ENCODE data around the gene NOTCH3. TPM values are rescaled to one million over a fixed set of nuclear protein-coding genes. Genes with fewer than 3 reads are reported as not detected.
A peak's percentile ranks its signal among the peaks of the same experiment; 100 is the strongest.

Gene NOTCH3
- total and polyA plus RNA-seq, 2 donors = 11.3 to 14.8 TPM

DNA sequence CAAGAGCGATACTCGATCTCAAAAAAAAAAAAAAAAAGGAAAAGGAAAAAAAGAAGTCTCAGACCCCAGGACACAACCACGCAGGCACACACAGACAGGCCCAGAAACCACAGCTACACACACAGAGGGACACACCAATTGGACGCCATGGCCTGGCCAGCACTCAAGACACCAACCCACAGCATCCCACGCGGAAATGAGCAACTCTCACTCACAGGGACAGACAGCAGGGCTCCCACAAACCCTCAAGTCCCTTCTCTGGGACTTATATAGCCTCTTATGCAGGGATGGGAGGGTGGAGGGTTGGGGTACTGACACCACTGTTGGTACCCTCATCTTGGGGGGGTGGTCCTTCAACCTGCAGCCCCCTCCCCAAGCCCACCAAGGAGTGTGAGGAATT lies 5.9 kb downstream of the NOTCH3 start:
- WGBS = 78% methylated on average over 6 of the region's 6 CpGs
- Histone ChIP-seq H3K4me1 (ENCODE audit: control insufficient read depth in 2 of 2, insufficient read depth in 2 of 2, low read length in 2 of 2) (peaks cover 16 to 46% of the 10 kb centered on the region in 2 donors), H3K27ac (ENCODE audit: low read depth in 1 of 2, low read length in 1 of 2) (peak overlapping the region; percentile 36 to 37), H3K4me3 (ENCODE audit: low read length in 2 of 2) (peak overlapping the region; percentile 13 to 67), H3K27me3 (ENCODE audit: control insufficient read depth in 2 of 2, insufficient read depth in 1 of 2, low read length in 1 of 2) (peaks cover 0 to 7% of the 10 kb centered on the region in 2 donors), H3K36me3 (ENCODE audit: control insufficient read depth in 2 of 2, insufficient read depth in 2 of 2, low read length in 1 of 2) (peaks cover 47 to 67% of the 10 kb centered on the region in 2 donors), H3K9me3 (ENCODE audit: control insufficient read depth in 2 of 2, insufficient read depth in 1 of 2, low read length in 1 of 2) (no peaks in the 10 kb centered on the region)
- DNase-seq (ENCODE audit: low read depth in 6 of 9, low spot score in 9 of 9) = no peak

DNA sequence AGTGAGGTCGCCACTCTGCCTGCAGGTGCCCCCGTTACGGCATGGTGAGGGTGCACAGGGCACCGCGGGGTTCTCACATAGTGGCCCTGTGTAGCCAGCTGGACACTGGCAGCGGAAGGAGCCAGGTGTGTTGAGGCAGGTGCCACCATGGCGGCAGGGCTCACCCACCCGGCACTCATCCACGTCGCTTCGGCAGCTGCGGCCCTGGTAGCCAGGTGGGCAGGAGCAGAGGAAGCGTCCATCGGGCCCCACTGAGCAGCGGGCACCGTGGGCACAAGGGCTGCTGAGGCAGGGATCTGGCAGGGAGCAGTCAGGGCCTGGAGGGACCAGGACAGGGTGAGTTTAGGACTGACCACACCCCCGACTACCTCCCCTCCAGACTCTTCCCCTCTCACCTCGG lies 8.8 kb downstream of the NOTCH3 start:
- WGBS = 99% methylated on average over 18 of the region's 18 CpGs
- H3K4me3 ChIP-seq (ENCODE audit: low read length in 2 of 2) = no peak overlapping the region
- H3K36me3 ChIP-seq (ENCODE audit: control insufficient read depth in 2 of 2, insufficient read depth in 2 of 2, low read length in 1 of 2) = peaks cover 76 to 77% of the 10 kb centered on the region in 2 donors
- peaks cover 10 to 22% of the 10 kb centered on the region in 2 donors for H3K4me1 ChIP-seq (ENCODE audit: control insufficient read depth in 2 of 2, insufficient read depth in 2 of 2, low read length in 2 of 2)
- no peaks in the 10 kb centered on the region for H3K9me3 ChIP-seq (ENCODE audit: control insufficient read depth in 2 of 2, insufficient read depth in 1 of 2, low read length in 1 of 2)
- DNase-seq (ENCODE audit: low read depth in 6 of 9, low spot score in 9 of 9) = no peak
- peaks cover 0 to 7% of the 10 kb centered on the region in 2 donors for H3K27me3 ChIP-seq (ENCODE audit: control insufficient read depth in 2 of 2, insufficient read depth in 1 of 2, low read length in 1 of 2)
- no peak overlapping the region for H3K27ac ChIP-seq (ENCODE audit: low read depth in 1 of 2, low read length in 1 of 2)

DNA sequence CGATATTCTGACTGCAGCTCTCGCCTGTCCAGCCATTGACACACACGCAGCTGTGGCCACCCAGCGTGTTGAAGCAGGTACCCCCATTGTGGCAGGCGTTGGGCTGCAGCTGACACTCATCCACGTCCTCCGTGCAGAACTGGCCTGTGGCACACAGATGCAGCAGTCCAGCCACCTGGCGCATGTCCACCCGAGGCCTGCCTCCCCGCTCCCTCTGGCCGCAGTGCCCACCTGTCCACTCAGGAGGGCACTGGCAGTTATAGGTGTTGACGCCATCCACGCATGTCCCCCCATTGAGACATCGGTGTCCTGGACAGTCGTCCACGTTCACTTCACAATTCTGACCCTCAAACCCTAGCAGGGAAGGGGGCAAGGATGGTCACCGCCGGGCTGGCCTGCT lies 9.3 kb downstream of the NOTCH3 start:
- H3K4me3 ChIP-seq (ENCODE audit: low read length in 2 of 2) = no peak overlapping the region
- 97% methylated on average over 18 of the region's 18 CpGs for WGBS
- DNase-seq (ENCODE audit: low read depth in 6 of 9, low spot score in 9 of 9) = no peak
- H3K9me3 ChIP-seq (ENCODE audit: control insufficient read depth in 2 of 2, insufficient read depth in 1 of 2, low read length in 1 of 2) = no peaks in the 10 kb centered on the region
- no peak overlapping the region for H3K27ac ChIP-seq (ENCODE audit: low read depth in 1 of 2, low read length in 1 of 2)
- H3K36me3 ChIP-seq (ENCODE audit: control insufficient read depth in 2 of 2, insufficient read depth in 2 of 2, low read length in 1 of 2) = peaks cover 78 to 81% of the 10 kb centered on the region in 2 donors
- peaks cover 6 to 17% of the 10 kb centered on the region in 2 donors for H3K4me1 ChIP-seq (ENCODE audit: control insufficient read depth in 2 of 2, insufficient read depth in 2 of 2, low read length in 2 of 2)
- H3K27me3 ChIP-seq (ENCODE audit: control insufficient read depth in 2 of 2, insufficient read depth in 1 of 2, low read length in 1 of 2) = peaks cover 0 to 7% of the 10 kb centered on the region in 2 donors

DNA sequence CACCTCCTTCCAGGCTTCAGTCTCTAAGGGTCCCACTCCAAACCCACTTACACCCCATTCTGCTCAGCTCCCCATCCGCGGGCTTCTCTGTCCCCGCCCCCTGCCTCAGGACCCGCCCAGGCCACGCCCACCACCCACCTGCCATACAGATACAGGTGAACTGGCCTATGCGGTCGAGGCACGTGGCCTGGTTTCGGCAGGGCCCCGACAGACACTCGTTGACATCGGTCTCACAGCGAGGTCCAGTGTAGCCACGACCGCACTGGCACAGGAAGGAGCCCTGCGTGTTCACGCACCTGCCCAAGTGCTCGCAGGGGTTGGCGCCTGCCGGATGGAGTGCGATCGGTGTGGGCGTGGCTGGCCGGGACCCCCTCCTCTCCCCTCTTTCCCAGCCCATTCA lies 11.9 kb downstream of the NOTCH3 start:
- no peak for DNase-seq (ENCODE audit: low read depth in 6 of 9, low spot score in 9 of 9)
- Histone ChIP-seq H3K27me3 (ENCODE audit: control insufficient read depth in 2 of 2, insufficient read depth in 1 of 2, low read length in 1 of 2) (no peaks in the 10 kb centered on the region), H3K4me1 (ENCODE audit: control insufficient read depth in 2 of 2, insufficient read depth in 2 of 2, low read length in 2 of 2) (no peaks in the 10 kb centered on the region), H3K4me3 (ENCODE audit: low read length in 2 of 2) (no peak overlapping the region), H3K36me3 (ENCODE audit: control insufficient read depth in 2 of 2, insufficient read depth in 2 of 2, low read length in 1 of 2) (peaks cover 89 to 97% of the 10 kb centered on the region in 2 donors), H3K27ac (ENCODE audit: low read depth in 1 of 2, low read length in 1 of 2) (no peak overlapping the region), H3K9me3 (ENCODE audit: control insufficient read depth in 2 of 2, insufficient read depth in 1 of 2, low read length in 1 of 2) (no peaks in the 10 kb centered on the region)
- WGBS = 98% methylated on average over 24 of the region's 24 CpGs

DNA sequence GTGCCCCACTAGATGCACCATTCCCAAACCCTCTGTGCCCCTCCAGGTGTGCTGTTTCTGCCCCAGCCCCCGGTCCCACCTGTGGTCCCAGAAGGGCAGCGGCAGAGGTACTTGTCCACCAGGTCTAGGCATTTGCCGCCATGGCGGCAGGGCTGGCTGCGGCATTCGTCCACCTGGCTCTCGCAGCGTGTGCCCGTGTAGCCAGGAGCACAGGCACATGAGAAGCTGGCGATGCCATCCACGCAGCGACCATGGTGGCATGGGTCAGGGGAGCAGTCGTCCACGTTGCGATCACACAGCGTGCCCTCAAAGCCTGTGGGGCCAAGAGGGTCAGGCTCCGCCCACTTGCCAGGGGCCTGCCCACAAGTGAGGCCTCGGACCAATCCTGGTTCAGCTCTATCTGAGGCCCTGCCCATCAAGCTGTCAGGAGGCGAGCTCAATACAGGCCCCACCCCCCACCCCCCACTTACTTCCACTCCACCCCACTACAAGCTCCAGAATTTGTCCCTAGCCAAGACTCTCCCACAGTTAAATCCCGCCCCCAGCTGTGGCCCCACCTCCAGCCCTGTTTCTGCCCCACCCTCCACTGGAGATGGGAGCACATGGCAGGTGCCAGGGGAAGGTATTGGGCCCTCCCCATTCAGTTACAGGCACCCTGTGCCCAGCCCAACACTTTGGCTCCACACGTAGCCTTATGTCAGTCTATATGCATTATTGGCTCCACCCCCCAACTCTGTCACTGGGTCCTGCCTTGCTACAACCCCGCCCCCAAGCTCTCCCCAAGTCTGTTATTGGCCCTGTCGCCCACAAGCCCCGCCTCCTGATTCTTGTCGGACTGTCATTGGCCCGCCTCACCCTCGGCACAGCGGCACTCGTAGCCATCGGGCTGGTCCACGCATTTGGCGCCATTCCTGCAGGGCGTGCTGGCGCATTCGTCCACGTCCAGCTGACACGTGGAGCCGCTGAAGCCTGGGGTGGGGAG lies 13.5 kb downstream of the NOTCH3 start:
- no peaks in the 10 kb centered on the region for H3K4me1 ChIP-seq (ENCODE audit: control insufficient read depth in 2 of 2, insufficient read depth in 2 of 2, low read length in 2 of 2)
- WGBS = 97% methylated on average over 38 of the region's 38 CpGs
- H3K4me3 ChIP-seq (ENCODE audit: low read length in 2 of 2) = no peak overlapping the region
- H3K9me3 ChIP-seq (ENCODE audit: control insufficient read depth in 2 of 2, insufficient read depth in 1 of 2, low read length in 1 of 2) = no peaks in the 10 kb centered on the region
- H3K36me3 ChIP-seq (ENCODE audit: control insufficient read depth in 2 of 2, insufficient read depth in 2 of 2, low read length in 1 of 2) = peaks cover 86 to 94% of the 10 kb centered on the region in 2 donors
- no peak overlapping the region for H3K27ac ChIP-seq (ENCODE audit: low read depth in 1 of 2, low read length in 1 of 2)
- H3K27me3 ChIP-seq (ENCODE audit: control insufficient read depth in 2 of 2, insufficient read depth in 1 of 2, low read length in 1 of 2) = no peaks in the 10 kb centered on the region
- peak in 1 of 9 donors; percentile 34 for DNase-seq (ENCODE audit: low read depth in 6 of 9, low spot score in 9 of 9)

DNA sequence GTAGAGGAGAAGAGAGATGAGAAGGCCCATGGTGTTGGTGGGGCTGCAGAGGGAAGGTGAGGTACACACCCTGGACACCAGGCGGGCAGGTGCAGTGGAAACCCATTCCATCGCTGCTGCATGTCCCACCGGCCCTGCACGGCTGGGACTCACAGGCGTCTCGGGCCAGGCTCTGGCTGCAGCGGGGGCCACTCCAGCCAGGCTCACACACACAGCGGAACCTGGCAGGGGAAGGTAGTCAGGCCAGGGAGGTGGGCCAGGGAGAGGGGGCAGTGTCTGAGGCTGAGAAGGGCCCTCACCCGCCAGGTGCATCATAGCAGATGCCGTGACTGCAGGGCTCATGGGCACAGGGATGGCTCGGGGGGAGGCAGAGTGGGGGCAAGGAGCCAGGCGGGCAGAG lies 15.6 kb downstream of the NOTCH3 start:
- WGBS = 98% methylated on average over 12 of the region's 12 CpGs
- peaks cover 86 to 94% of the 10 kb centered on the region in 2 donors for H3K36me3 ChIP-seq (ENCODE audit: control insufficient read depth in 2 of 2, insufficient read depth in 2 of 2, low read length in 1 of 2)

DNA sequence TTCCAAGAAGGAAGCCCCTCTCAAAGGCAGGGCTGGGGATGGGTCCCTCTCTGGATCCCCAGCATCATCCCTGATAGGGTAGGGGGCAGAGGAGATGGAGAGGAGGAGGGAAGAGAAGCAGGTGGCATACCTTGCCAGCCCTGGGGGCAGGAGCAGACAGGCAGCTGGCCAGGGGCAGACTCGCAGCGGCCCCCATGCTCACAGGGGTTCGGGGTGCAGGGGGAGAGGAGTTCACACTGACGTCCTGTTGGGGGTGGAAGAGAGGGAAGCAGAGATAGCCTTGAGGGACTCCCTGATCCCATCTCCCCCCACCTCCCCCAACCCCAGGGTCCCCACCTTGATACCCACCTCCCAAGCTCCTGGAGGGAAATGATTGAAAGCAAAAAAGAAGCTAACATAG lies 16.0 kb downstream of the NOTCH3 start:
- WGBS = 96% methylated on average over 4 of the region's 4 CpGs
- Histone ChIP-seq H3K27me3 (ENCODE audit: control insufficient read depth in 2 of 2, insufficient read depth in 1 of 2, low read length in 1 of 2) (no peaks in the 10 kb centered on the region), H3K36me3 (ENCODE audit: control insufficient read depth in 2 of 2, insufficient read depth in 2 of 2, low read length in 1 of 2) (peaks cover 88 to 94% of the 10 kb centered on the region in 2 donors), H3K4me3 (ENCODE audit: low read length in 2 of 2) (no peak overlapping the region), H3K4me1 (ENCODE audit: control insufficient read depth in 2 of 2, insufficient read depth in 2 of 2, low read length in 2 of 2) (no peaks in the 10 kb centered on the region), H3K9me3 (ENCODE audit: control insufficient read depth in 2 of 2, insufficient read depth in 1 of 2, low read length in 1 of 2) (no peaks in the 10 kb centered on the region), H3K27ac (ENCODE audit: low read depth in 1 of 2, low read length in 1 of 2) (no peak overlapping the region)
- DNase-seq (ENCODE audit: low read depth in 6 of 9, low spot score in 9 of 9) = no peak

More for the DNA sequence above, 15.6 kb downstream of the NOTCH3 start:
- Histone ChIP-seq H3K4me3 (ENCODE audit: low read length in 2 of 2) (no peak overlapping the region), H3K9me3 (ENCODE audit: control insufficient read depth in 2 of 2, insufficient read depth in 1 of 2, low read length in 1 of 2) (no peaks in the 10 kb centered on the region), H3K27me3 (ENCODE audit: control insufficient read depth in 2 of 2, insufficient read depth in 1 of 2, low read length in 1 of 2) (no peaks in the 10 kb centered on the region), H3K4me1 (ENCODE audit: control insufficient read depth in 2 of 2, insufficient read depth in 2 of 2, low read length in 2 of 2) (no peaks in the 10 kb centered on the region), H3K27ac (ENCODE audit: low read depth in 1 of 2, low read length in 1 of 2) (no peak overlapping the region)
- DNase-seq (ENCODE audit: low read depth in 6 of 9, low spot score in 9 of 9) = no peak

DNA sequence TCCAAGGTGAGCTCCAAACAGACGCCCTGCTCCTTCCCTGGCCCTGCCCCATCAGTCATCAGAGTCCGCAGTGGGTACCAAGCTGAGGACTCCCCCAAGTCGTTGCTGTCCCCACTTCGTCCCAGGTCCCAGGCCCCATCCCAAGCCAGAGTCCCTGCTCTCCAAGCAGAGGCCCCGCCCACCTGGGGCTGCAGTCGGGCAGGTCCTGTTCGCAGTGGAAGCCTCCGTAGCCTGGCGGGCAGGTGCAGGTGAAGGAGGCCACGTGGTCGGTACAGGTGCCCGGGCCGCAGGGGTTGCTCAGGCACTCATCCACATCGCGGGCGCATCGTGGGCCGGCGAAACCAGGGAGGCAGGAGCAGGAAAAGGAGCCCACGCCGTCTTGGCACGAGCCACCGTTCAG lies 19.4 kb downstream of the NOTCH3 start:
- Histone ChIP-seq H3K27ac (ENCODE audit: low read depth in 1 of 2, low read length in 1 of 2) (no peak overlapping the region), H3K9me3 (ENCODE audit: control insufficient read depth in 2 of 2, insufficient read depth in 1 of 2, low read length in 1 of 2) (no peaks in the 10 kb centered on the region), H3K4me1 (ENCODE audit: control insufficient read depth in 2 of 2, insufficient read depth in 2 of 2, low read length in 2 of 2) (peaks cover 0 to 4% of the 10 kb centered on the region in 2 donors), H3K36me3 (ENCODE audit: control insufficient read depth in 2 of 2, insufficient read depth in 2 of 2, low read length in 1 of 2) (peaks cover 79 to 83% of the 10 kb centered on the region in 2 donors), H3K4me3 (ENCODE audit: low read length in 2 of 2) (no peak overlapping the region), H3K27me3 (ENCODE audit: control insufficient read depth in 2 of 2, insufficient read depth in 1 of 2, low read length in 1 of 2) (no peaks in the 10 kb centered on the region)
- no peak for DNase-seq (ENCODE audit: low read depth in 6 of 9, low spot score in 9 of 9)
- 97% methylated on average over 23 of the region's 23 CpGs for WGBS
